KOPT-K1 (cell line): ENCODE data around the gene KRTAP17-1.
"Not testable (repeated sequence)": the region's sequence is repeated elsewhere in the genome, so short reads cannot be mapped to it uniquely, and the experiment has no call there.

Source experiments
- H3K27ac ChIP-seq: fragments of 200-600 bp; sonication (generic); 2 replicates; pipeline ENCODE4 v1.5.1; 2016; ENCODE audit warnings: antibody characterized with exemption, mild to moderate bottlenecking, low read depth, low read length; ENCODE audit not compliant: poor library complexity, severe bottlenecking
- H3K36me3 ChIP-seq: fragments of 200-600 bp; sonication (generic); 2 replicates; pipeline ENCODE4 v1.5.1; 2017; ENCODE audit warnings: antibody characterized with exemption, mild to moderate bottlenecking, low read length, moderate library complexity; ENCODE audit not compliant: insufficient read depth
- H3K9me3 ChIP-seq: fragments of 200-600 bp; sonication (generic); 2 replicates; pipeline ENCODE4 v1.5.1; 2017; ENCODE audit warnings: antibody characterized with exemption, low read length, mild to moderate bottlenecking; ENCODE audit not compliant: insufficient read depth, poor library complexity, severe bottlenecking

The KRTAP17-1 gene

GRCh38 chr17:41301204-41301790 is 14.2 kb downstream of the KRTAP17-1 start:
- no peaks in the 10 kb centered on the region for H3K36me3 ChIP-seq
- H3K27ac ChIP-seq = no peak overlapping the region
- H3K9me3 ChIP-seq = no peaks in the 10 kb centered on the region

- no peak overlapping the region for H3K27ac ChIP-seq
- no peaks in the 10 kb centered on the region for H3K36me3 ChIP-seq
- no peaks in the 10 kb centered on the region for H3K9me3 ChIP-seq
Observed at GRCh38 chr17:41298458-41299135, 16.9 kb downstream of the KRTAP17-1 start.

DNA sequence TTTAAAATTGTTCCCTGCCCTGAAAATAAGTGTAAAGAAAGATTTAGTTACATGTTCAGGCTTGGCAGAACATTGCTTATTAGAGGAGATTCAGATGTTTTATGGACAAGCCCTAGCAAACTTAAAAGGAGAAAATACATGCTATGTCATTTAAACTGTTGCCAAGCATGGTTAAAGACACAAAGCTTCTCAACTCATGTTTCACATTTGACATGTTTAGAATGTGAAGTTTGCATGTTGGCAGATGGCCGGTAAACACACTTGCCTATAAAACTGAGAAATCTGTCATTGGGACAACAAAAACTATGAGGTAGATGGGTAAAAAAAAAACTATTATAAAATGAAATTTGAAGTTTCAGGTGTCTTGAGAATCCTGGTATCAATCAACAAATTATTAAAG is 18.7 kb downstream of the KRTAP17-1 start:
- Histone ChIP-seq H3K36me3 (no peaks in the 10 kb centered on the region), H3K9me3 (no peaks in the 10 kb centered on the region), H3K27ac (no peak overlapping the region)

DNA sequence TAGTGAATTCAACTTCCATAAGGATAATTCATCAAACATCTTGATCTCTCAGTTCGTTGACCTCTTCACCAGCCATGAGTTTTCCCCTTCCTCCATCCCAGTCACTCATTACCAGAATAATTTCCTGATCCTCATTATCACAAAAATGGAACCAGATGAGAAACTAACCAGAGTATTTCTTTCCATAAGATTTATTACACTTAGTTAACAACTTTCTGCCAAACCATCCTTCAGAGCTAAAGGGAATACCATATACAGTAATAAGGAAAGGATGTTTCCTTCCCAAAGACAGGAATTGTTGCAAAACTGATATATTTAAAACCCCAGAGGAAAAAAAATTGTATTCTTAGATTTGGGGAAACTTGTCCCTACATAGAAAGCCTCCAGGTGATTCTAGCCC is 21.5 kb downstream of the KRTAP17-1 start:
- H3K27ac ChIP-seq = no peak overlapping the region
- no peaks in the 10 kb centered on the region for H3K9me3 ChIP-seq
- H3K36me3 ChIP-seq = no peaks in the 10 kb centered on the region

- no peaks in the 10 kb centered on the region for H3K9me3 ChIP-seq
- H3K36me3 ChIP-seq = no peaks in the 10 kb centered on the region
- H3K27ac ChIP-seq = no peak overlapping the region
Observed at GRCh38 chr17:41287050-41287449, 28.5 kb downstream of the KRTAP17-1 start.

- Histone ChIP-seq H3K36me3 (no peaks in the 10 kb centered on the region), H3K27ac (no peak overlapping the region), H3K9me3 (no peaks in the 10 kb centered on the region)
Observed at GRCh38 chr17:41284546-41284945, 31.0 kb downstream of the KRTAP17-1 start.

GRCh38 chr17:41284043-41284442 is 31.5 kb downstream of the KRTAP17-1 start:
- Histone ChIP-seq H3K36me3 (no peaks in the 10 kb centered on the region), H3K9me3 (no peaks in the 10 kb centered on the region), H3K27ac (no peak overlapping the region)

- H3K27ac ChIP-seq = no peak overlapping the region
- no peaks in the 10 kb centered on the region for H3K9me3 ChIP-seq
- no peaks in the 10 kb centered on the region for H3K36me3 ChIP-seq
Observed at GRCh38 chr17:41278176-41278955, 37.1 kb downstream of the KRTAP17-1 start.

- H3K9me3 ChIP-seq, H3K27ac ChIP-seq, H3K36me3 ChIP-seq: not testable (repeated sequence)
Observed at GRCh38 chr17:41275648-41276190, 39.8 kb downstream of the KRTAP17-1 start, which contains the start of gene KRTAP9-7. TSS of gene KRTAP9-7 (plus strand) at chr17:41275698. CDS start at chr17:41275698, 0 bp downstream.

GRCh38 chr17:41271858-41272257 is 43.7 kb downstream of the KRTAP17-1 start:
- Histone ChIP-seq H3K27ac (no peak overlapping the region), H3K36me3 (no peaks in the 10 kb centered on the region), H3K9me3 (no peaks in the 10 kb centered on the region)

DNA sequence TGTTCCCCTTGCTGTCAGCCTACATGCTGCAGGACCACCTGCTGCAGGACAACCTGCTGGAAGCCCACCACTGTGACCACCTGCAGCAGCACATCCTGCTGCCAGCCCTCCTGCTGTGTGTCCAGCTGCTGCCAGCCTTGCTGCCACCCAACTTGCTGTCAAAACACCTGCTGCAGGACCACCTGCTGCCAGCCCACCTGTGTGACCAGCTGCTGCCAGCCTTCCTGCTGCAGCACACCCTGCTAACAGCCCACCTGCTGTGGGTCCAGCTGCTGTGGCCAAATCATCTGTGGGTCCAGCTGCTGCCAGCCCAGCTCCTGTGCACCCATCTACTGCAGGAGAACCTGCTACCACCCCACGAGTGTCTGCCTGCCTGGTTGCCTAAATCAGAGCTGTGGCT is 44.2 kb downstream of the KRTAP17-1 start:
- H3K27ac ChIP-seq, H3K36me3 ChIP-seq, H3K9me3 ChIP-seq: not testable (repeated sequence)

- Histone ChIP-seq H3K9me3 (no peaks in the 10 kb centered on the region), H3K36me3 (no peaks in the 10 kb centered on the region), H3K27ac (no peak overlapping the region)
Observed at GRCh38 chr17:41267711-41268110, 47.8 kb downstream of the KRTAP17-1 start.

DNA sequence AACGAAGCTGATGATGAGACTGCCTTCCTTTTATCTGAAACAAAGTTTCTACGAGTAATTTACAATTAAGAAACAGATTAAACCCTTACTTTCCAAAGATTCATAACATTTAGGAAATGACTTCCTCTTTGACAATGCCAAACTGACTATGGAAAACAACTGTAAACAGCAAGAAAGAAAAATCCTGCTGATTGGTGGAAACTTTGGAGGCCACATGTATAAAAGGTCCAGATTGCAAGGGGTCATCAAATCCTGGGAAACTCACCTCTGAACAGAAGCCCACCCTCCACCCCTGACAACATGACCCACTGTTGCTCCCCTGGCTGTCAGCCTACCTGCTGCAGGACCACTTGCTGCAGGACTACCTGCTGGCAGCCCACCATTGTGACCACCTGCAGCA is 50.4 kb downstream of the KRTAP17-1 start, which contains the start of gene KRTAP9-6:
Gene KRTAP9-6 (plus strand): TSS at position 301 of the 400 bp plus-strand sequence. CDS start 0 bp downstream, at position 301.
- Histone ChIP-seq H3K9me3 (no peaks in the 10 kb centered on the region), H3K36me3 (no peaks in the 10 kb centered on the region), H3K27ac (no peak within 1 kb of the TSS)
